Caco-2 (cell line): Measurements from ENCODE around the gene CR1. TPM values are rescaled to one million over a fixed set of nuclear protein-coding genes. Genes with fewer than 3 reads are reported as not detected.
"Not testable (repeated sequence)": the region's sequence is repeated elsewhere in the genome, so short reads cannot be mapped to it uniquely, and the experiment has no call there.

Source experiments
- BruUV-seq: library from RNA; stranded (reverse); fragments of 400-500 nt; replicated peaks from 2 replicates; lab custom pipeline; 2021; lab: Mats Ljungman, UMichigan
- CTCF ChIA-PET: fragments of 300-600 bp; sonication (Branson Sonifier 250); formaldehyde crosslinking; loops from one replicate; lab custom pipeline; 2022; ENCODE audit warnings: antibody characterized with exemption; lab: Charles Lee
- POLR2A ChIA-PET: fragments of 300-600 bp; sonication (Branson Sonifier 250); formaldehyde crosslinking; loops from one replicate; lab custom pipeline; 2022; ENCODE audit warnings: antibody characterized with exemption; lab: Charles Lee
- DNase-seq, 2 experiments: peaks; one replicate each; pipeline versions ENCODE4 v3.0.0 to v3.0.0-alpha.2; 2020 to 2022
- H3K27me3 ChIP-seq: replicated peaks from 2 replicates; pipeline ENCODE4 v1.6.0; 2011; ENCODE audit warnings: low read length; ENCODE audit not compliant: control insufficient read depth, insufficient read depth
- H3K36me3 ChIP-seq: 2 replicates; pipeline ENCODE4 v1.5.1; 2011; ENCODE audit warnings: low read length; ENCODE audit not compliant: control insufficient read depth, insufficient read depth
- H3K4me1 ChIP-seq: fragments of 250-450 bp; sonication (Bioruptor Pico); 2 replicates; pipeline ENCODE4 v1.5.1; 2020; ENCODE audit warnings: mild to moderate bottlenecking
- H3K4me3 ChIP-seq: 2 replicates; pipeline ENCODE4 v1.5.1; 2011; ENCODE audit warnings: low read depth, mild to moderate bottlenecking, control low read depth, low read length
- H3K9me3 ChIP-seq: fragments of 250-450 bp; sonication (Bioruptor Pico); 2 replicates; pipeline ENCODE4 v1.5.1; 2020; ENCODE audit warnings: mild to moderate bottlenecking, moderate library complexity
- H3K27ac Mint-ChIP-seq: one replicate; pipeline ENCODE4 v1.8.0; 2022; ENCODE audit warnings: mixed read lengths; ENCODE audit not compliant: unreplicated experiment
- H3K27me3 Mint-ChIP-seq: one replicate; pipeline ENCODE4 v1.8.0; 2022; ENCODE audit warnings: mixed read lengths; ENCODE audit not compliant: insufficient read depth, unreplicated experiment
- H3K36me3 Mint-ChIP-seq: one replicate; pipeline ENCODE4 v1.8.0; 2022; ENCODE audit warnings: mild to moderate bottlenecking, mixed read lengths; ENCODE audit not compliant: insufficient read depth, unreplicated experiment
- H3K4me1 Mint-ChIP-seq: one replicate; pipeline ENCODE4 v1.8.0; 2022; ENCODE audit warnings: low read depth, mixed read lengths; ENCODE audit not compliant: unreplicated experiment
- H3K4me3 Mint-ChIP-seq: one replicate; pipeline ENCODE4 v1.8.0; 2022; ENCODE audit warnings: mild to moderate bottlenecking, moderate library complexity, mixed read lengths; ENCODE audit not compliant: unreplicated experiment
- H3K9me3 Mint-ChIP-seq: one replicate; pipeline ENCODE4 v1.8.0; 2022; ENCODE audit warnings: mixed read lengths; ENCODE audit not compliant: unreplicated experiment
- CTCF ChIP-seq, 2 experiments: fragments of 200-600 bp in 1 of 2; IDR thresholded peaks; 1 replicate in 1 of 2; 2 replicates in 1 of 2; pipeline versions ENCODE4 v1.5.1 to v1.8.0; 2011 to 2022; ENCODE audit warnings: antibody characterized with exemption in 1 of 2, control low read depth in 1 of 2, inconsistent platforms in 1 of 2, low read depth in 1 of 2, low read length in 1 of 2, mild to moderate bottlenecking in 1 of 2, moderate library complexity in 1 of 2; ENCODE audit not compliant: insufficient read depth in 1 of 2, severe bottlenecking in 1 of 2, unreplicated experiment in 1 of 2
- intact Hi-C: fragments of 100-400 bp; cut with micrococcal nuclease; formaldehyde crosslinking; loops from one replicate; pipeline ENCODE4 v1.10.0; 2022; ENCODE audit not compliant: unreplicated experiment
- total RNA-seq: library from RNA; stranded (reverse); gene quantifications from 2 replicates; pipeline ENCODE4 v1.2.3, GENCODE V29; 2022

Gene CR1
- total RNA-seq, 1 experiment from 2014 or later, result not detected

- no peak for TF ChIP-seq CTCF (IDR thresholded peaks at IDR 0.05; ENCODE audit: insufficient read depth in 1 of 2, low read depth in 1 of 2, low read length in 1 of 2, severe bottlenecking in 1 of 2, unreplicated experiment in 1 of 2)
- no peaks in the 10 kb centered on the region for H3K9me3 Mint-ChIP-seq
- H3K36me3 Mint-ChIP-seq, result no peaks in the 10 kb centered on the region
Measured at GRCh38 chr1:207676153-207676552, 180.2 kb downstream of the CR1 start.

GRCh38 chr1:207680590-207681388 lies 184.8 kb downstream of the CR1 start:
- CTCF ChIA-PET, result interaction anchor here (0.6 kb wide), 1 partner anchor 341 kb away, joined by 3 read pairs; no protein-coding TSS in a partner anchor
- H3K4me3 Mint-ChIP-seq, H3K4me1 ChIP-seq, intact Hi-C loops, H3K36me3 ChIP-seq, H3K27ac Mint-ChIP-seq, H3K4me3 ChIP-seq, H3K36me3 Mint-ChIP-seq, H3K27me3 ChIP-seq, BruUV-seq, H3K4me1 Mint-ChIP-seq, H3K27me3 Mint-ChIP-seq, DNase-seq, H3K9me3 ChIP-seq, POLR2A ChIA-PET, H3K9me3 Mint-ChIP-seq: not testable (repeated sequence)

More at GRCh38 chr1:207676153-207676552, 180.2 kb downstream of the CR1 start:
- no peak for DNase-seq
- peaks cover 5% of the 10 kb centered on the region; the same call in 1 of the 2 replicates for H3K4me1 ChIP-seq
- H3K27me3 ChIP-seq, result no peaks in the 10 kb centered on the region
- H3K36me3 ChIP-seq, result no peaks in the 10 kb centered on the region
- no peak overlapping the region for H3K4me3 ChIP-seq
- no TSS peak for BruUV-seq
- intact Hi-C loops, result no loop called here
- Mint-ChIP-seq H3K4me1 (no peaks in the 10 kb centered on the region), H3K27ac (no peak overlapping the region), H3K4me3 (no peak overlapping the region), H3K27me3 (no peaks in the 10 kb centered on the region)
- H3K9me3 ChIP-seq, result no peaks in the 10 kb centered on the region
- CTCF ChIA-PET, result no interaction called here
- POLR2A ChIA-PET, result no interaction called here

- H3K9me3 Mint-ChIP-seq, H3K9me3 ChIP-seq, H3K4me1 Mint-ChIP-seq, H3K4me3 Mint-ChIP-seq, DNase-seq, H3K4me1 ChIP-seq, H3K27me3 Mint-ChIP-seq, intact Hi-C loops, CTCF ChIA-PET, H3K36me3 Mint-ChIP-seq, BruUV-seq, H3K4me3 ChIP-seq, H3K27me3 ChIP-seq, H3K36me3 ChIP-seq, H3K27ac Mint-ChIP-seq: not testable (repeated sequence)
- POLR2A ChIA-PET, result interaction anchor here (0.7 kb wide), 1 partner anchor 29 kb away, joined by 4 read pairs; no protein-coding TSS in a partner anchor
Measured at GRCh38 chr1:207682872-207683434, 187.0 kb downstream of the CR1 start.

GRCh38 chr1:207690551-207690950 lies 194.6 kb downstream of the CR1 start:
- POLR2A ChIA-PET, result not testable (repeated sequence)

More at GRCh38 chr1:207690551-207690950, 194.6 kb downstream of the CR1 start:
- H3K4me3 Mint-ChIP-seq, H3K36me3 ChIP-seq, H3K27ac Mint-ChIP-seq, BruUV-seq, H3K4me1 ChIP-seq, H3K9me3 ChIP-seq, H3K4me3 ChIP-seq, DNase-seq, H3K36me3 Mint-ChIP-seq, intact Hi-C loops, H3K9me3 Mint-ChIP-seq, H3K4me1 Mint-ChIP-seq, CTCF ChIA-PET, H3K27me3 ChIP-seq: not testable (repeated sequence)
- peaks cover 13% of the 10 kb centered on the region for H3K27me3 Mint-ChIP-seq
